K562 (cell line): ENCODE results near the gene ADTRP. TPM values are rescaled to one million over a fixed set of nuclear protein-coding genes. Genes with fewer than 3 reads are reported as not detected.

Experiments used
- CBFA2T3 ChIP-seq: fragments of 450-650 bp; IDR thresholded peaks from 2 replicates; pipeline ENCODE4 v1.6.1; 2017
- FOSL1 ChIP-seq: fragments of 200-800 bp; sonication (Bioruptor generic); conservative IDR thresholded peaks from 2 replicates; pipeline ENCODE4 v1.6.1; 2016; ENCODE audit warnings: missing genetic modification characterization, missing compliant biosample characterization
- HNRNPUL1 ChIP-seq: fragments of 200-400 bp; formaldehyde crosslinking; IDR thresholded peaks from 2 replicates; pipeline ENCODE4 v1.6.1; 2017; ENCODE audit warnings: low read length
- KLF1 ChIP-seq: fragments of 450-650 bp; IDR thresholded peaks from 2 replicates; pipeline ENCODE4 v1.6.1; 2016; ENCODE audit warnings: missing genetic modification characterization, missing compliant biosample characterization
- MEF2D ChIP-seq: conservative IDR thresholded peaks from 2 replicates; pipeline ENCODE4 v1.6.1; 2016; ENCODE audit warnings: low read depth, missing genetic modification characterization, missing compliant biosample characterization
- NCOR1 ChIP-seq: fragments of 450-650 bp; IDR thresholded peaks from 2 replicates; pipeline ENCODE4 v1.6.1; 2016; ENCODE audit warnings: mild to moderate bottlenecking, moderate library complexity
- RCOR1 ChIP-seq, 2 experiments: IDR thresholded peaks; 2 replicates each; pipeline ENCODE4 v1.6.1; 2012; ENCODE audit warnings: low read depth in 2 of 2, low read length in 2 of 2, borderline replicate concordance in 1 of 2, improper control_type of control experiment in 1 of 2
- REST ChIP-seq, 2 experiments: fragments of 450-650 bp; formaldehyde crosslinking in 1 of 2; IDR thresholded peaks; 2 replicates each; pipeline versions ENCODE4 v1.4.0 to v1.6.1; 2014 to 2020; ENCODE audit warnings: mild to moderate bottlenecking in 2 of 2, borderline replicate concordance in 1 of 2, low read depth in 1 of 2
- SFPQ ChIP-seq: fragments of 200-400 bp; formaldehyde crosslinking; IDR thresholded peaks from 2 replicates; pipeline ENCODE4 v1.6.1; 2017; ENCODE audit warnings: mild to moderate bottlenecking, low read depth, low read length, moderate library complexity
- TCF3 ChIP-seq: sonication (generic); formaldehyde crosslinking; IDR thresholded peaks from 2 replicates; pipeline ENCODE4 v1.4.0; 2020; ENCODE audit warnings: mild to moderate bottlenecking, missing genetic modification reagents
- TCFL5 ChIP-seq: fragments of 250-450 bp; sonication (Bioruptor Pico); conservative IDR thresholded peaks from 2 replicates; pipeline ENCODE4 v1.6.1; 2021; ENCODE audit warnings: mild to moderate bottlenecking, moderate library complexity, matching md5 sums
- ZBTB17 ChIP-seq: fragments of 450-650 bp; formaldehyde crosslinking; IDR thresholded peaks from 2 replicates; pipeline ENCODE4 v1.4.0; 2020; ENCODE audit warnings: mild to moderate bottlenecking
- ZNF143 ChIP-seq: sonication (generic); formaldehyde crosslinking; IDR thresholded peaks from 2 replicates; pipeline ENCODE4 v1.9.0; 2022; ENCODE audit warnings: mild to moderate bottlenecking, missing genetic modification reagents
- polyA plus RNA-seq, 8 experiments: library from polyadenylated mRNA; depleted of rRNA in 4 of 8; stranded (reverse) in 5 of 8; unstranded in 3 of 8; fragments of >200 nt; fragmentation: Nextera tagmentation in 2 of 8; fragmentation: Illumina TruSeq in 1 of 8; extraction: Ambion mirVana in 2 of 8; extraction: Trizol in 1 of 8; gene quantifications; 2 replicates each; pipeline versions ENCODE4 v1.2.1 to v1.2.3, GENCODE V29; 2011 to 2014; ENCODE audit warnings: inconsistent platforms in 1 of 8, missing spikeins in 1 of 8
- total RNA-seq, 7 experiments: library from RNA; depleted of rRNA in 6 of 7; stranded (reverse); fragments of >200 nt in 6 of 7; fragmentation: Illumina TruSeq in 2 of 7; extraction: Trizol in 2 of 7; gene quantifications; 2 replicates each; pipeline versions ENCODE4 v1.2.1 to v1.2.3, GENCODE V29; 2011 to 2021; ENCODE audit warnings: low replicate concordance in 1 of 7

Gene ADTRP
- total and polyA plus RNA-seq, 9 of the 15 experiments (the other 6 are each of a cell fraction or from before 2014, with no cell fraction given): 7.4 to 24.0 (median 13.6) TPM

- TF ChIP-seq REST (IDR thresholded peaks at IDR 0.05; ENCODE audit: borderline replicate concordance): peak; percentile 51; the same call in 1 of the 2 replicates
- no peak for TF ChIP-seq REST (CRISPR knock-in tag; IDR thresholded peaks at IDR 0.05; ENCODE audit: low read depth)
- 0 out of 2 replicates have a peak, but pooled peaks have one; percentile 39 for TF ChIP-seq FOSL1 (tag)
- no peak for TF ChIP-seq HNRNPUL1
- TF ChIP-seq TCF3 (CRISPR knock-in tag): peak; percentile 38; the same call in 1 of the 2 replicates
- peak; percentile 19; the same call in 1 of the 2 replicates for TF ChIP-seq NCOR1
- 0 out of 2 replicates have a peak, but pooled peaks have one; percentile 30 for TF ChIP-seq CBFA2T3
- no peak for TF ChIP-seq SFPQ
- no peak for TF ChIP-seq KLF1 (tag)
- TF ChIP-seq ZBTB17: no peak
- TF ChIP-seq MEF2D (tag): no peak
- no peak for TF ChIP-seq TCFL5 (CRISPR knock-in tag)
- peak in 1 of 2 experiments; percentile 15; a peak in 1 of 4 replicates for TF ChIP-seq RCOR1 (IDR thresholded peaks at IDR 0.05; ENCODE audit: borderline replicate concordance in 1 of 2, low read depth in 2 of 2, low read length in 2 of 2)
- TF ChIP-seq ZNF143 (CRISPR knock-in tag): no peak
Measured at GRCh38 chr6:11766043-11766442, 12.6 kb downstream of the ADTRP start (continued).
